GM12891 (cell line): Measurements from ENCODE around the gene NKX2-1. TPM values are rescaled to one million over a fixed set of nuclear protein-coding genes. Genes with fewer than 3 reads are reported as not detected.
"Not testable (repeated sequence)": the region's sequence is repeated elsewhere in the genome, so short reads cannot be mapped to it uniquely, and the experiment has no call there.

Experiments
- DNase-seq: peaks from one replicate; pipeline ENCODE4 v3.0.0; 2011; ENCODE audit warnings: low spot score; ENCODE audit not compliant: insufficient read length
- FAIRE-seq: peaks from 2 replicates; lab custom pipeline; 2011; peaks lifted over from hg19 to GRCh38; lab: Jason Lieb, UNC
- PAX5 ChIP-seq: IDR thresholded peaks from 2 replicates; pipeline ENCODE4 v1.6.1; 2011; ENCODE audit warnings: low read length, moderate library complexity, mild to moderate bottlenecking; ENCODE audit not compliant: insufficient read depth, severe bottlenecking
- POLR2A ChIP-seq: IDR thresholded peaks from 2 replicates; pipeline ENCODE4 v1.6.1; 2011; ENCODE audit warnings: low read depth, low read length, control low read depth
- POLR2AphosphoS5 ChIP-seq: IDR thresholded peaks from 2 replicates; pipeline ENCODE4 v1.6.1; 2011; ENCODE audit warnings: low read depth, low read length, control low read depth
- POU2F2 ChIP-seq: IDR thresholded peaks from 2 replicates; pipeline ENCODE4 v1.6.1; 2011; ENCODE audit warnings: low read depth, mild to moderate bottlenecking, control low read depth, low read length, moderate library complexity
- SPI1 ChIP-seq: IDR thresholded peaks from 2 replicates; pipeline ENCODE4 v1.6.1; 2011; ENCODE audit warnings: low read depth, low read length, control low read depth
- TAF1 ChIP-seq: IDR thresholded peaks from 2 replicates; pipeline ENCODE4 v1.6.1; 2011; ENCODE audit warnings: low read depth, low read length, control low read depth
- polyA plus RNA-seq: library from polyadenylated mRNA; unstranded; fragments of >200 nt; gene quantifications from one replicate; pipeline ENCODE4 v1.2.1, GENCODE V29; 2012; ENCODE audit warnings: low read depth, missing spikeins, inconsistent platforms; ENCODE audit not compliant: missing spikeins

The NKX2-1 gene
- not detected for polyA plus RNA-seq

GRCh38 chr14:36519431-36520321 is at the start of gene NKX2-1:
TSS of gene NKX2-1 (minus strand) at chr14:36520232. CDS start at chr14:36520129, 103 bp downstream.
- DNase-seq (no peak), FAIRE-seq (no peak)
- TF ChIP-seq TAF1 (no peak), POLR2AphosphoS5 (no peak), POU2F2 (no peak), SPI1 (no peak), POLR2A (no peak), PAX5 (no peak)

- DNase-seq (peak; percentile 16), FAIRE-seq (no peak)
- TF ChIP-seq POLR2AphosphoS5: no peak
- no peak for TF ChIP-seq SPI1
- no peak for TF ChIP-seq POU2F2
- no peak for TF ChIP-seq POLR2A
- no peak for TF ChIP-seq PAX5
- TF ChIP-seq TAF1: no peak
Measured at GRCh38 chr14:36556811-36557433, 36.9 kb upstream of the NKX2-1 start.

- DNase-seq (no peak), FAIRE-seq (no peak)
- TF ChIP-seq PAX5 (no peak), POLR2AphosphoS5 (no peak), POLR2A (no peak), TAF1 (no peak), SPI1 (no peak), POU2F2 (no peak)
Measured at GRCh38 chr14:36555998-36556743, 36.1 kb upstream of the NKX2-1 start.

GRCh38 chr14:36553656-36554260 is 33.7 kb upstream of the NKX2-1 start:
- TF ChIP-seq SPI1: no peak
- no peak for TF ChIP-seq TAF1
- no peak for TF ChIP-seq PAX5
- TF ChIP-seq POU2F2: no peak
- TF ChIP-seq POLR2AphosphoS5: no peak
- no peak for TF ChIP-seq POLR2A
- FAIRE-seq (no peak), DNase-seq (peak; percentile 9)

GRCh38 chr14:36550899-36551298 is 30.9 kb upstream of the NKX2-1 start:
- no peak for TF ChIP-seq POU2F2
- TF ChIP-seq POLR2AphosphoS5: no peak
- no peak for TF ChIP-seq TAF1
- TF ChIP-seq PAX5: no peak
- no peak for TF ChIP-seq SPI1
- no peak for TF ChIP-seq POLR2A
- DNase-seq (no peak), FAIRE-seq (no peak)

- not testable (repeated sequence) for FAIRE-seq, DNase-seq
Measured at GRCh38 chr14:36544280-36544679, 24.2 kb upstream of the NKX2-1 start.

GRCh38 chr14:36538051-36538450 is 18.0 kb upstream of the NKX2-1 start:
- no peak for FAIRE-seq
- TF ChIP-seq POLR2AphosphoS5: no peak
- no peak for TF ChIP-seq POU2F2
- no peak for TF ChIP-seq TAF1
- no peak for TF ChIP-seq POLR2A
- no peak for TF ChIP-seq PAX5
- TF ChIP-seq SPI1: no peak

GRCh38 chr14:36529062-36529461 is 9.0 kb upstream of the NKX2-1 start:
- no peak for FAIRE-seq
- TF ChIP-seq POLR2AphosphoS5: no peak
- TF ChIP-seq POU2F2: no peak
- no peak for TF ChIP-seq SPI1
- no peak for TF ChIP-seq PAX5
- no peak for TF ChIP-seq POLR2A
- TF ChIP-seq TAF1: no peak
- DNase-seq: no peak

More at GRCh38 chr14:36538051-36538450, 18.0 kb upstream of the NKX2-1 start:
- no peak for DNase-seq
